HG03064 (cell line): ENCODE measurements around the gene DPY19L3.
"Not testable (repeated sequence)": the region's sequence is repeated elsewhere in the genome, so short reads cannot be mapped to it uniquely, and the experiment has no call there.

ENCODE experiments used
- ATAC-seq: cut with Tn5 transposase; IDR thresholded peaks from one replicate; pipeline ENCODE4 v1.9.1; 2021; ENCODE audit warnings: low read depth; ENCODE audit not compliant: unreplicated experiment

Gene DPY19L3

GRCh38 chr19:32392901-32393300, 12.7 kb upstream of the DPY19L3 start:
- ATAC-seq = no peak

GRCh38 chr19:32396046-32396652, 9.4 kb upstream of the DPY19L3 start:
- no peak for ATAC-seq

DNA sequence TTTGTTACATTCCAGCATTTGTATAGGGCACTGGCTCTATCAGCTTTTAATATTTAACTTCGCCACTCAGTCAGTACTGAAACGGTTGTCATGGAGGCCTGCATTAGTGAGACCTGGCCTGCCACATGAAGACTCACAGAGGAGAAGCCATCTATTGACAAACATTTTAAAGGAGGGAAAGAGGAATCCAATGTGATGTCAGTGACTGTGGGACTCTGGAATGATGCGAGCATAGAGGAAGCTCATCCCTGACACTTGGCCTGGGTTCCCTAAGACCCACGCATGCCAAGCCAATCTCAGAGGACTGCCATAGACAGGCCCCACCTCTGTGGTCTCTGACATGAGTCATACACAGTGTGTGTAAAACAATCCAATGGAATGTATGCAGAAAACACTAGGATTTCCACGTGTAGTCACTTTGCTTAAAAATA, 7.9 kb upstream of the DPY19L3 start:
- no peak for ATAC-seq

GRCh38 chr19:32401992-32402391, 3.6 kb upstream of the DPY19L3 start:
- ATAC-seq = no peak

DNA sequence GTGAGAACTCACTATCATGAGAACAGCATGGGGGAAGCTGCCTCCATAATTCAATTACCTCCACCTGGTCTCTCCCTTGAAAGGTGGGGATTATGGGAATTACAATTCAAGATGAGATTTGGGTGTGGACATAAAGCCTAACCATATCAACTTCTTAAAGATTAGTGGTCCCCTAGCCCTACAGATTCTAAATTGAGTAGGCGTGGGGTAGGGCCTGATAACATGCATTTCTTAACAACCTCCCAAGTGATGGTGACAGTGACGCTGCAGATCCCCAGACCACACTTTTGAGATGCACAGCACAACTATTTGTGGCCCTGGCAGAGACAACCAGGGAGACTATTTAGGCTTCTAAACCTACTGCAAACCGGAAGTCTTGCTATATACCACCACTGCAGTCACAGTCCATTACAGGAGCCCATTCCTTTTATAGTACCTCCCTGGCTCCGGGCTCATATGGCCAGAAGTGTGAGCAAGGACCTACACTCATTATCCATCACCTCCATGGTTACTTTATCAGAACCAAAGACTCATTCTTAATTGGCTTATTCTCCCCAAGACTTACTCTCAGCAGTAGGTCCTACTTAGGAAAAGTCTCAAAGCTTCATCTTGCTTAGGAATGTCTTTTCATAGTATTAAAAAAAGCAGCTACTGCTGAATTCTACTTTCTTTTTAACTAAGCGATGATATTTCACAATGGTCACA, 2.1 kb upstream of the DPY19L3 start:
- no peak for ATAC-seq

DNA sequence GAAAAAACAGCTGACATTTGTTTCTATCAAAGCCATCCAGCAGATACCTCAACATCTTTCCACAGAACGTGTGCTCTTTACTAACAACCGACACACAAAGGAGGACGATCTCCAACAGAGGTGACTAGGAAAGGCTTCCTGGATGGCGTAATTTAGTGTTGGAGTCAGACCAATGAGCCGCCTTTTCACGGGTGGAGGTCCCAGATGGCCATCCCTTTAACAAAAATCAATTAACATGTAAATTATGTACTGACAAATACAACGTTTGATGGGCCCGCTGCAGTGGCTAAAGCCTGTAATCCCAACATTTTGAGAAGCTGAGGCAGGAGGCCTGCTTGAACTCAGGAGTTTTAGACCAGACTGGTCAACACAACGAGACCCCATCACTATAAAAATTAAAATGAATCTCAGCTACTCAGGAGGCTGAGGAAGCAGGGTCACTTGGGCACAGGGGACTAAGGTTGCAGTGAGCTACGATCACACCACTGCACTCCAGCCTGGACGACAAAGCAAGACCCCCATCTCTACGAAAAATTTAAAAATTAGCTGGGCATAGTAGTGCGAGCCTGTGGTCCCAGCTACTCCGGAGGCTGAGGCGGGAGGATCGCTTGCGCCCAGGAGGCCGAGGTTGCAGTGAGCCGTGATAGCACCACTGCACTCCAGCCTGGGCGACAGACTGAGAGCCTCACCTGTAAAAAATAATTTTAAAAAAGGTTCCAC, 1.2 kb upstream of the DPY19L3 start:
- no peak for ATAC-seq

GRCh38 chr19:32404933-32405430, 588 bp upstream of the DPY19L3 start:
- peak; percentile 3 for ATAC-seq

DNA sequence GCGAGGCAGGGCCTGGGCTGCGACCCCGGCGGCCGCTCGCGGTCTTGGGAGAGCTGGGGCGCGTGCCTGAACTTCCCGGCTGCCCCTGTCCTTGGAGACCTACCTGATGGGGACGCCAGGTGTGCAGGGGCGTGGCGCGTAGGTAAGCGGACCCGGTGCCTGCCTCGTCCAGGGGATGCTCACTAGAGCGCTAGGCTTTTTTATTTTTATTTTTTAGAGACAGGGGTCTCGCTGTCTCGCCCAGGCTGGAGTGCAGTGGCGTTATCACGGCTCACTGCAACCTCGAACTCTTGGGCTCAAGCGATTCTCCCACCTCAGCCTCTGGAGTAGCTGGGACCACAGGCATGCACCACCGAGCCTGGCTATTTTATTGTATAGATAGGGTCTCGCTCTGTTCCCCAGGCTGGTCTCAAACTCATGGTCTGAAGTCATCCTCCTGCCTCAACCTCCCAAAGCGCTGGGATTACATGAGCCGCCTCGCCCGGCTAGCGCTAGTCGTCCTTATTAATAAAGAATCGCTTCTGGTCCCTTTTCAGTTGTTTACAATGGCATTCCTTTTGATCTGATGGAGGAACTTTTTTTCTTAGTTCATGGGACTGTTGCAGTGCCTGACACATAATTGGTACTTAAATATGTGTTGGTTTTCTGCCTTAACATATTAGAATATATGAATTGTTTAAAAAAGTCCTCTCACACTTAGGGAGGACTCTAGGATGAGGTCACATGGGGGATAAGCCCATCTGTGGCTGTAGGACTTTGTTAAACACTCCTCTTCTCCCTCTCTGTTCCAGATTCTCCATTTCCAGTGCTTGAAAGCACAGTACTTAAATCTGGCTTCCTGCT, 812 bp downstream of the DPY19L3 start:
- no peak for ATAC-seq

DNA sequence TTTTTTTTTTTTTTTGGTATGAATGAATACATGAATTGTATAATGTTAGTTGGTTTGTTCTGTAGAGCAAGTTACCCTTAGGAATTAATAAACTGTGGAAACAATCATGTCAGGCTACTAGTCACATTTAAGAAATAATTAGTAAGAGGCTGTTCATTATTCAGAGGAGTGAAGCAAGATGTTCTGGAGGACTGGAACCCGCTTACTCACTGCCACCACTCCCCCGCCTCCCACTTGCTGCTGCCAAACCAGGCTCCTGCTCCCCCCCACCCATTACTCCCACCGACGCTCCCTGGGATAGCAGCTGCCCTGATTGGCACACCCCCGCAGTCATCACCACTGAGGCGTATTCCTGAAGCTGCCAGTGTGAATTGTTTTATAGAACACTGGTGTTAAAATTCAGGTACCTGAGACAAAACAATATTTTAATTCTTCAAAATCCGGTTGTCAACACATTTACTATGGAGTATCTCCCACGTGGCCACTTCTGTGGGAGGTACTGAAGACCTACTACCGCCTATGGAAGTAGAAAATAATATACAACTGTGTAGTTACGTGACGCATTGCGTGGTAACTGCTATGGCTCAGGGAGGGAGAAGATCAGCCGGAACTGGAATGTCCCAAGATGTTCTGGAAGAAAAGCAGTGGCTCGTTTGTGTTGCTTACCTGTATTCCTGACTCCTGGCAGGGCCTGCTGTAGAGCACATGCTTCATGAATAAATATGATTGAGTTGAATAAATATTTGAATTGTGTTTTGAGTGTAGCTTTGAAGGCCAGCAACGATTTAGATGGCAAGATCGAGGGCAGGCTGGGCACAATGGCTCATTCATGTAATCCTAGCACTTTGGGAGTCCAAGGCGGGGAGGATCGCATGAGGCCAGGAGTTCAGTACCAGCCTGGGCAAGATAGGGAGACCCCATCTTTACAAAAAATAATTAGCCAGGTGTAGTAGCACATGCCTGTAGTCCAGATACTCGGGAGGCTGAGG, 1.7 kb downstream of the DPY19L3 start:
- ATAC-seq = no peak

DNA sequence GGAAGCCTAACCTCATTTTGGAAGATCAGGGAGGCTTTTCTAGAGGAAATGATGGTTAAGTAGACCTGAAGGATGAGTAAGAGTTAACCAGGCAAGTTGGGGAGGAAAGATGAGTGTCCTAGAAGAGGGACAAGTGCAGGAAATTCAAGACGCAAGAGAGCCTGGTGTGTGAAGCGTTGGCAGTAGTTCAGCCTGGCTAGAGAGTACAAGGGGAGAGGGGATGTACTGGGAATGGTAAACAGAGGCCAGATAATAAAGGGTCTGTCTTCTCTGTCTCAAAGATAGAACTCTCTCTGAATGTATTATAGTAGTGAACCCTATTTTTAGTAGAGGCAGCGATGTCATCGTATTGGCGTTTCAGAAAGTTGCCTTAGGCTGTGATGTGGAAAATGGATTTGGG, 9.7 kb downstream of the DPY19L3 start:
- no peak for ATAC-seq

DNA sequence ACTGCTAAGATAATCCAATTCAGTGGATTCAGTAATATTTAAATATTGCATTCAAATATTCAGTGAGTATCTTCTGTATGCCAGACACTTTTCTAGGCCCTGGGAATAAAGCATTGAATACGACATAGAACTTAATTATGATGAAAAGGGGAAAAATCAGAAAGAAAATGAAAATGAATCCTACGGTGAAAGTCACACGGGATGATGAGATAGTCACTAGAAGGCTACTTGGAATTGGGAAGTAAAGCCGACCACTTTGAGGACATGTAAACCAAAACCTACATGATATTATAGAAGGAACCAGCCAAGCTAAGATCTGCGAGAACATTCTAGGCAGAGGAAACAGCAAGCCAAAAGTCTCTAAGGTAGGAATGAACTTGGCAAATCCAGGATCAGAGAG, 10.1 kb downstream of the DPY19L3 start:
- ATAC-seq = no peak

- ATAC-seq = no peak
These were observed 11.3 kb downstream of the DPY19L3 start for GRCh38 chr19:32416749-32417456.

DNA sequence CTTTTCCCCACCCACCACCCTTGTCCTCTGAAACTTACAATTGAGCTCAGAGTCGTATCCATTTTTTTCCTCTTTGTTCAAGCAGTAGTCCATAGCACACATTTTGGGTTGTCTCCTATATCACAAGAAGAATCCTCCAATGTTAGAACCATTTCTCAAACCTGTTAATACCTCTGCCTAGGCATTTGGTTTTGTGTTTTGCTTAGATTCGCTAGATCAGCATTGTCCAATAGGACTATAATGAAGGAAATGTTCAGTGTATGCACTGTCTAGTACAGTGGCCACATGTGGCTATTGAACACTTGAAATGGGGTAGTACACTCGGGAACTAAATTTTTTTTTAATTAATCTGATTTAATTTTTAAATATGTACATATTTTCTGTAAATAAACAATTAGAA, 12.6 kb downstream of the DPY19L3 start:
- ATAC-seq = no peak

- no peak for ATAC-seq
These were observed 16.2 kb downstream of the DPY19L3 start for GRCh38 chr19:32421589-32422361.

GRCh38 chr19:32422435-32422834, 16.9 kb downstream of the DPY19L3 start:
- ATAC-seq = no peak

GRCh38 chr19:32423944-32424343, 18.4 kb downstream of the DPY19L3 start:
- ATAC-seq = not testable (repeated sequence)

GRCh38 chr19:32427536-32427935, 22.0 kb downstream of the DPY19L3 start:
- ATAC-seq = no peak

- ATAC-seq = no peak
These were observed 31.1 kb downstream of the DPY19L3 start for GRCh38 chr19:32436692-32437091.
